HG02759 (cell line): Measurements from ENCODE around the gene PLPP6.
"Not testable (repeated sequence)": the region's sequence is repeated elsewhere in the genome, so short reads cannot be mapped to it uniquely, and the experiment has no call there.

Source experiments
- ATAC-seq: cut with Tn5 transposase; IDR thresholded peaks from one replicate; pipeline ENCODE4 v1.9.1; 2021; ENCODE audit warnings: mild to moderate bottlenecking, moderate library complexity; ENCODE audit not compliant: unreplicated experiment

Gene PLPP6

GRCh38 chr9:4662108-4662988 lies at the start of gene PLPP6:
TSS of gene PLPP6 (plus strand) at chr9:4662294. CDS start at chr9:4662376, 82 bp downstream.
- ATAC-seq: peak; percentile 92

DNA sequence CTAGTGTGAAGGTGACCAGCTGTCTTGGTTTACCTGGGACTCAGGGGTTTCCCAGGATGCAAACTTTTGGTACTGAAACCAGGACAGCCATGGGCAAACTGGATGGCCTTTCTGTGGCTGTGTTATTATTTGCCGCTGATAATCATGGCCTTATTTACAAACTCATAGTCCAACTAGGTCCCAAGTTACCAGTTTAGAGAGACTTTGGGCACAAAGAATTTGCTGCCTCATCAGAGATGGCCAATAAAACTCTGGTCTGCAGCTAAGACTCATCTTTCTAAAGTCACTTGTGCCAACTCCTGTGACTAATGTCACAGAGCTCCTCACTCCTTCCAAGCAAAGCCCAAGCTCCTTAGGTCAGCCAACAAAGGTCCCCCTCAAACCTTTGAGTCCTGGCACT lies 47.5 kb upstream of the PLPP6 start:
- ATAC-seq: no peak

DNA sequence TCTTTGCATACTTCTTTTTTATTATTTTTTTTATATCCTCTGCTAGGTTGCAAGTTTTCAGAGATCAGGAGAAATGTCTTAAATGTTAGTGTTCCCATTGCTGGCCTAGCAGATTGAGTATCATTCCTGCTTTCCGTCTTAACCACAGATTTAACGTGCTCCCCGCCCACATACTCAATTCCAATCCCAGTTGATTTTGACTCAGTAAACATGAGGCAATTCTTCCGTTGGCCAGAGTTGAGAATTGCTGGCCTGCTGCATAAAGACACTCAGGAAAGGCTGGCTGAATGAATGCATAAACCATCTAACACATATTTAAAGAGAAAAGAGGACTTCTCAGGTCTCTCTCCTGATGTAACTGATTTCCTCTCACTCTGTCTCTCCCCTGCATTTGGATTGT lies 46.8 kb upstream of the PLPP6 start:
- no peak for ATAC-seq

- ATAC-seq: no peak
Measured at GRCh38 chr9:4615778-4616177, 46.3 kb upstream of the PLPP6 start.

- ATAC-seq: no peak
Measured at GRCh38 chr9:4617752-4618151, 44.3 kb upstream of the PLPP6 start.

- ATAC-seq: no peak
Measured at GRCh38 chr9:4618700-4619099, 43.4 kb upstream of the PLPP6 start.

- ATAC-seq: no peak
Measured at GRCh38 chr9:4620057-4620765, 41.9 kb upstream of the PLPP6 start.

GRCh38 chr9:4620881-4621555 lies 41.1 kb upstream of the PLPP6 start:
- no peak for ATAC-seq

GRCh38 chr9:4622016-4622415 lies 40.1 kb upstream of the PLPP6 start:
- no peak for ATAC-seq

- no peak for ATAC-seq
Measured at GRCh38 chr9:4630836-4631235, 31.3 kb upstream of the PLPP6 start.

GRCh38 chr9:4638968-4639367 lies 23.1 kb upstream of the PLPP6 start:
- ATAC-seq: no peak

GRCh38 chr9:4639420-4639819 lies 22.7 kb upstream of the PLPP6 start:
- no peak for ATAC-seq

DNA sequence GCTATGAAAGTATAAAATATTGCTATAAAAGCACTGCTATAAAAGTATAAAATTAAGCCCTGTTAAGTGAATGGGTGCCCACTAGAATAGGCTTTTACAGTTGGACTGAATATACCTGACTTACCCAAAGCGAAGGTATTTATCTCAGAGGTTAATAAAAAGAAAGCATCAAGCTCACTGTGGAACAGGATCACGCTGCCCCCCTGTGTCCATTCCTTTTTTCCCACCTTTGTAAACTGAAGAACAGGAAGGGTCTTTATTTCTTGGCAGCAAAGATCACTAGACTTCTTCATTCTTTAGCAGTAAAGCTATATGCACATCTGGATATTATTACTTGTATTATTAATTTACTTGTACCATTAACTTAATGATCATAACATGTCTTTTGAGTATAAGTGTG lies 22.1 kb upstream of the PLPP6 start:
- no peak for ATAC-seq

GRCh38 chr9:4642351-4642750 lies 19.7 kb upstream of the PLPP6 start:
- no peak for ATAC-seq

DNA sequence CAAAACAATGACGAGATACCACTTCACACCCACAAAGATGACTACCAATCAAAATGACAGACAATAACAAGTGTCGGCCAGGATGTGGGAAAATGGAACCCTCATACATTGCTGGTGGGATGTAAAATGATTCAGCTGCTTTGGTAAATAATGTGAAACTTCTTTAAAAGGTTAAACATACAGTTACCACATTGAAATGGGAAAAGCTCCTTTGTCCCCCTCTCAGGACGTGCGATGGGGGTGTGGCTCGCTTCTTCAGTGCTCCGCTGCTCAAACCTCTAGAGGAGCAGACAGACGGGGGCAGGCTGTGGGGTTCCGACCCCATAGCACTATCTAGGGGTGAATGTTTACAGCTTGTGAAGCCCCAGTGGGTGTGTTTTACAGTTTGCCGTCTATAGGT lies 8.0 kb upstream of the PLPP6 start:
- no peak for ATAC-seq

DNA sequence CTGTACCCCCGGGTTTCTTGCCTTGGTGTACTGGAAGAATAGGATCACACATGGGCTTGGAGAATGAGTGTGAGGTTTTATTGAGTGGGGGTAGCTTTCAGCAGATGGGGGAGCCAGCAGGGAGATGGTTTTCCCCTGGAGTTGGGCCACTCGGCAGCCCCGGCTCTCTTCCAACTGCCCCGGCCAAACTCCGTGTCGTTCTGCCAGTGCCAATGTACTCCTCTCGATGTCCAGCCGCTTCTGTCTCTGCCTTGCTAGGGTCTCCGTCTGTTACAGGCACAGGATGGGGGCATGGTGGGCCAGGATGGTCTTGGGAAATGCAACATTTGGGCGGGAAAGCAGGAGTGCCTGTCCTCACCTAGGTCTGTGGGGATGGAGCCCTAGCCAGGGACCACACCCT lies 7.6 kb upstream of the PLPP6 start:
- no peak for ATAC-seq

DNA sequence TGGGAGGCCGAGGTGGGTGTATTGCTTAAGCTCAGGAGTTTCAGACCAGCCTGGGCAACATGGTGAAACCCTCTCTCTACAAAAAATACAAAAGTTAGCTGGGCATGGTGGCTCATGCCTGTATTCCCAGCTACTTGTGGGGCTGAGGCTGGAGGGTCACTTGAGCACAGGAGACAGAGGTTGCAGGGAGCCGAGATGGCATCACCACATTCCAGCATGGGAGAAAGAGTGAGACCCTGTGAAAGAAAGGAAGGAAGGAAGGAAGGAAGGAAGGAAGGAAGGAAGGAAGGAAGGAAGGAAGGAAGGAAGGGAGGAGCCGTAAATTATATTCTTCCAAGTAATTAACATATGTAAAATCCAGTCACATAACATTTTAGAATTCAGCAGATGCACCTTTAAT lies 5.9 kb upstream of the PLPP6 start:
- ATAC-seq: not testable (repeated sequence)

DNA sequence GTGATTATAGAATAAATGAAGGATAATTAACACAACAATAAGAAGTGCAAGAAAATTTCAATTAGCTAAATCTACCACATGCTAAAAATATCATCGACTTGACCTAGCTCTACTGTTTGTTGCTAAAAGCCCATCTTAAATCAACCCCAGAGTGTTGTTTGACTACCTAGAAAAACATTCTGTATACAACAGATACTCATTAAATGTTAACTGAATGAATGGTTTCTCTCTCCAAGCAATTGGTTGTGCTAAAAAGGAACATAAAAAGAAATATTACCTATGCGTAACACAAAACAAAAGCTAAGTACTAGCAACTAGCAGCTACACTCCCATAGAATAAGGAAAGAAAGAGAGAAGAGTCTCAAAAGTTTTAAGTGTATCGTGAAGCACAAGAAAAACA lies 5.5 kb upstream of the PLPP6 start:
- no peak for ATAC-seq

DNA sequence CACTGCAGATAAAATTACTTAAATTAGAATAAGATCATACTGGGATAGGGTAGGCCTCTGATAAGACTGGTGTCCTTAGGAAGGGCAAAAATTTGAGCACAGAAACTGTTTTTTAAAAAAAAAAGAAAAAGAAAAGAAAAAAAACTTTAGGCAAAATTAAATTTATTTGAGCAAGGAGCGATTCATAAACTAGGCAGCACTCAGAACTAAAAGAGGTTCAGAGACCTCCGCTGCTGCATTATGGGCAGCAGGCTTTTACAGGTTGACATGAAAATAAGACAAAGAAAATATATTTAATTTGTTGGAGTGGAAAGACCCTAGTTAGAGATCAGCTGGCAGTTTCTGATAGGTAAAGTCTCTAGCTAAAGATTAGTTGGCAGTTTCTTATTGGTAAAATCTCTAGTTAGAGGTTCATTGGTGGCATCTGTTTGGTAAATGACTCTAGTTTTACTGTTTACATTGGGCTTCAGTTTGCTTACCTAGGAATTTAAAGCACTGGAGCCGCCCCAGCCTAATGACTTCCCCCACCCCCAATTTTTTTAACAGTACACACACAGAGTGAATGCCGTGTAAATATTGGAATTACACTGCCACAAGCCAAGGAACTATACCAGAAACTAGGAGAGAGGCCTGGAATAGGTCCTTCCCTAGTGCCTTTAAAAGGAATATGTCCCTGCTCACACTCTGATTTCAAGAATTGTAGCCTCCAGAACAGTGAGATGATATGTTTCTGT lies 4.5 kb upstream of the PLPP6 start:
- ATAC-seq: no peak

- ATAC-seq: not testable (repeated sequence)
Measured at GRCh38 chr9:4660665-4661064, 1.4 kb upstream of the PLPP6 start.

- ATAC-seq: no peak
Measured at GRCh38 chr9:4661165-4661564, 929 bp upstream of the PLPP6 start.
